Neural progenitor cell (in vitro differentiated cells): ENCODE results near the gene ARHGAP42. TPM values are rescaled to one million over a fixed set of nuclear protein-coding genes. Genes with fewer than 3 reads are reported as not detected.

Experiments
- DNase-seq: peaks from one replicate; pipeline ENCODE4 v3.0.0-alpha.2; 2016; ENCODE audit warnings: low spot score
- H2AFZ ChIP-seq: fragments of 200-600 bp; sonication (generic); replicated peaks from 2 replicates; pipeline ENCODE4 v1.6.1; 2016; ENCODE audit warnings: antibody characterized with exemption
- H3F3A ChIP-seq: fragments of 200-600 bp; sonication (generic); 2 replicates; pipeline ENCODE4 v1.6.1; 2016; ENCODE audit warnings: antibody characterized with exemption, low read depth
- H3K27ac ChIP-seq: fragments of 200-600 bp; sonication (generic); 2 replicates; pipeline ENCODE4 v1.5.1; 2016; ENCODE audit warnings: mild to moderate bottlenecking
- H3K27me3 ChIP-seq: fragments of 200-600 bp; sonication (generic); 2 replicates; pipeline ENCODE4 v1.6.1; 2016; ENCODE audit warnings: mild to moderate bottlenecking, moderate library complexity
- H3K36me3 ChIP-seq: fragments of 200-600 bp; sonication (generic); 2 replicates; pipeline ENCODE4 v1.5.1; 2016
- H3K4me1 ChIP-seq: fragments of 200-600 bp; sonication (generic); 2 replicates; pipeline ENCODE4 v1.6.1; 2016; ENCODE audit warnings: mixed run types
- H3K4me2 ChIP-seq: fragments of 200-600 bp; sonication (generic); 2 replicates; pipeline ENCODE4 v1.6.1; 2016
- H3K4me3 ChIP-seq: fragments of 200-600 bp; sonication (generic); 2 replicates; pipeline ENCODE4 v1.5.1; 2016
- H3K79me2 ChIP-seq: fragments of 200-600 bp; sonication (generic); 2 replicates; pipeline ENCODE4 v1.6.1; 2016; ENCODE audit warnings: low read depth
- H3K9ac ChIP-seq: fragments of 200-600 bp; sonication (generic); 2 replicates; pipeline ENCODE4 v1.6.1; 2016
- H3K9me3 ChIP-seq: fragments of 200-600 bp; sonication (generic); 2 replicates; pipeline ENCODE4 v1.5.1; 2016; ENCODE audit warnings: low read depth
- H4K20me1 ChIP-seq: fragments of 200-600 bp; sonication (generic); 2 replicates; pipeline ENCODE4 v1.6.1; 2016; ENCODE audit warnings: low read depth
- H3K27ac Mint-ChIP-seq: 3 replicates; pipeline ENCODE4 v1.8.0; 2021; ENCODE audit warnings: mixed read lengths
- H3K27me3 Mint-ChIP-seq: 2 replicates; pipeline ENCODE4 v1.8.0; 2022; ENCODE audit warnings: low read depth, mild to moderate bottlenecking, inconsistent platforms, moderate library complexity, mixed read lengths; ENCODE audit not compliant: insufficient read depth
- H3K36me3 Mint-ChIP-seq: 3 replicates; pipeline ENCODE4 v1.8.0; 2021; ENCODE audit warnings: mixed read lengths
- H3K4me1 Mint-ChIP-seq: 3 replicates; pipeline ENCODE4 v1.8.0; 2021; ENCODE audit warnings: mixed read lengths
- H3K4me3 Mint-ChIP-seq: 3 replicates; pipeline ENCODE4 v1.8.0; 2021; ENCODE audit warnings: mild to moderate bottlenecking, moderate library complexity, mixed read lengths
- H3K9me3 Mint-ChIP-seq: 3 replicates; pipeline ENCODE4 v1.8.0; 2020; ENCODE audit warnings: mixed read lengths
- EZH2 ChIP-seq: fragments of 200-600 bp; sonication (generic); IDR thresholded peaks from 2 replicates; pipeline ENCODE4 v1.6.1; 2017; ENCODE audit warnings: antibody characterized with exemption, mild to moderate bottlenecking, moderate library complexity
- EZH2phosphoT487 ChIP-seq: fragments of 200-600 bp; sonication (generic); IDR thresholded peaks from 2 replicates; pipeline ENCODE4 v1.6.1; 2017; ENCODE audit warnings: antibody characterized with exemption
- total RNA-seq: library from RNA; depleted of rRNA; stranded (reverse); fragments of >200 nt; gene quantifications from 2 replicates; pipeline ENCODE4 v1.2.3, GENCODE V29; 2015; ENCODE audit warnings: low replicate concordance
- TF ChIP-seq, protein P1 (sequence below): fragments of 200-600 bp; sonication (generic); IDR thresholded peaks from 2 replicates; pipeline ENCODE4 v1.5.1; 2017; ENCODE audit warnings: antibody characterized with exemption, mild to moderate bottlenecking

The ARHGAP42 gene
- total RNA-seq, 1 donor from 2014 or later, result 31.0 TPM

DNA sequence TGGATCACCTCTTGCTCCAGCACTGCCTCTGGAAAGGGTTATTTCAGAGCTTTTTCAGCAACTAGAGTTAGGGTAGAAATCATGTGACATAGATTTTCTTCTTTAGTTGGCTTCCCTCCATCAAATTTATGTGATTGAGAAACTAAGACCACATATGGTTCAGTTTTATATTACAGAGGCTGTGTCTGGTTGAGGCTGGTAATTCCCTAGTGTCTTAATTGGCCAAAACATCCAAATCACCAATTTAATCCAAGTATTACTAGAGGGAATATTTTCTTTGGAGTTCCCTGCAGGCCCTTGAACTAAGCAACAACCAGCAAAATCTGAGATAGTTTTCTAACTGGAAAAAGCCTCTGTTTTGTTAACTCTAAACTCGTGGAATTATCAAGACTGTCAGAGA lies 136.3 kb downstream of the ARHGAP42 start:
- no peaks in the 10 kb centered on the region for H3K27me3 ChIP-seq
- H2AFZ ChIP-seq, result no peak overlapping the region
- no peaks in the 10 kb centered on the region for H3K36me3 ChIP-seq
- H3K36me3 Mint-ChIP-seq, result no peaks in the 10 kb centered on the region
- H3K27me3 Mint-ChIP-seq, result peaks cover 3% of the 10 kb centered on the region
- H3K4me2 ChIP-seq, result peak overlapping the region; percentile 43
- no peaks in the 10 kb centered on the region for H3K9me3 ChIP-seq
- H3K4me1 Mint-ChIP-seq, result peaks cover 45% of the 10 kb centered on the region
- peaks cover 31% of the 10 kb centered on the region for H3F3A ChIP-seq
- no peak overlapping the region for H3K4me3 Mint-ChIP-seq
- H3K4me3 ChIP-seq, result no peak overlapping the region
- peaks cover 3% of the 10 kb centered on the region for H4K20me1 ChIP-seq
- H3K27ac Mint-ChIP-seq, result no peak overlapping the region
- no peak for TF ChIP-seq EZH2phosphoT487
- TF ChIP-seq, protein P1, sequence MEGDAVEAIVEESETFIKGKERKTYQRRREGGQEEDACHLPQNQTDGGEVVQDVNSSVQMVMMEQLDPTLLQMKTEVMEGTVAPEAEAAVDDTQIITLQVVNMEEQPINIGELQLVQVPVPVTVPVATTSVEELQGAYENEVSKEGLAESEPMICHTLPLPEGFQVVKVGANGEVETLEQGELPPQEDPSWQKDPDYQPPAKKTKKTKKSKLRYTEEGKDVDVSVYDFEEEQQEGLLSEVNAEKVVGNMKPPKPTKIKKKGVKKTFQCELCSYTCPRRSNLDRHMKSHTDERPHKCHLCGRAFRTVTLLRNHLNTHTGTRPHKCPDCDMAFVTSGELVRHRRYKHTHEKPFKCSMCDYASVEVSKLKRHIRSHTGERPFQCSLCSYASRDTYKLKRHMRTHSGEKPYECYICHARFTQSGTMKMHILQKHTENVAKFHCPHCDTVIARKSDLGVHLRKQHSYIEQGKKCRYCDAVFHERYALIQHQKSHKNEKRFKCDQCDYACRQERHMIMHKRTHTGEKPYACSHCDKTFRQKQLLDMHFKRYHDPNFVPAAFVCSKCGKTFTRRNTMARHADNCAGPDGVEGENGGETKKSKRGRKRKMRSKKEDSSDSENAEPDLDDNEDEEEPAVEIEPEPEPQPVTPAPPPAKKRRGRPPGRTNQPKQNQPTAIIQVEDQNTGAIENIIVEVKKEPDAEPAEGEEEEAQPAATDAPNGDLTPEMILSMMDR, result no peak
- TF ChIP-seq EZH2, result no peak
- no peaks in the 10 kb centered on the region for H3K9me3 Mint-ChIP-seq
- no peak overlapping the region for H3K9ac ChIP-seq
- H3K27ac ChIP-seq, result peak overlapping the region; percentile 38
- no peak for DNase-seq
- H3K4me1 ChIP-seq, result peaks cover 65% of the 10 kb centered on the region
- no peaks in the 10 kb centered on the region for H3K79me2 ChIP-seq

DNA sequence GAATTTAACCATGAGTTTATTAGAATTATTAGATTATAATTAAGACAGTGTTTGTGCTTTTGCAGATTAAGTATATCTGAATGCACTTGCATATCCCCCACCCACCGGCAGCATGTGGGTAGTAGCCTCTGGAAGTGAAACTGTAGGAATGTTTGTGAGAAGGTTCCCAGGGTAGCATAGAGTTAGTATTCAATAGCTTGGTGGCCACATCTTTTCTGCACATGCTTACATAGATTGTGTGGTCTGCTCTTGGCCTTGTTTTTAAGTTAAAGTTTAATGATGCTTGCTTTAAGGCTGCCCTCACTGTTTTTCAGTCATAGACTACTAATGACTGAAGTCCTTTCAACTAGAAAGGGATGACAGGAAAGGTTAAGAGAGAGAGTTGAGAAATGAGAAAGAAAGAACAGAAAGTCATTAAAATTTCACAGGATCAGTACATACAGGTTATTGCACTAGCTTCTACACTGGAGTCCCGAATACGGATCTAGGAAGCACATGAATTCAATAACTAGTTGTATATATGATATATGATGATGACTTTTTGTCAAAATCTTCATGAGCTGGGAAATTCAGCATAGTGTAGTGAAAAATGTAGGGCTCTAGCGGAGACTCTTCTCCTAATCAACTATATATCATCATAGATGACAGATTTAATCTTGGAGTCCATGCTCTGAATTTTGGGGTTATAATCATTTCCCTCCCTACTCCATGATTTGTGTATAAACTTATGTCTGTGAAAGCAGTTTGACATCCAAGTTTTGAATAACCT lies 137.1 kb downstream of the ARHGAP42 start:
- Mint-ChIP-seq H3K4me1 (peaks cover 46% of the 10 kb centered on the region), H3K9me3 (no peaks in the 10 kb centered on the region), H3K27ac (no peak overlapping the region), H3K4me3 (no peak overlapping the region), H3K27me3 (peaks cover 3% of the 10 kb centered on the region), H3K36me3 (no peaks in the 10 kb centered on the region)
- Histone ChIP-seq H3F3A (peaks cover 37% of the 10 kb centered on the region), H2AFZ (no peak overlapping the region), H3K27ac (no peak overlapping the region), H3K36me3 (no peaks in the 10 kb centered on the region), H3K4me2 (no peak overlapping the region), H3K79me2 (no peaks in the 10 kb centered on the region), H3K9me3 (no peaks in the 10 kb centered on the region), H3K27me3 (no peaks in the 10 kb centered on the region), H3K4me1 (peaks cover 66% of the 10 kb centered on the region), H4K20me1 (peaks cover 3% of the 10 kb centered on the region), H3K4me3 (no peak overlapping the region), H3K9ac (no peak overlapping the region)
- no peak for DNase-seq
- TF ChIP-seq EZH2phosphoT487 (no peak), EZH2 (no peak)
- TF ChIP-seq, protein P1, result no peak

DNA sequence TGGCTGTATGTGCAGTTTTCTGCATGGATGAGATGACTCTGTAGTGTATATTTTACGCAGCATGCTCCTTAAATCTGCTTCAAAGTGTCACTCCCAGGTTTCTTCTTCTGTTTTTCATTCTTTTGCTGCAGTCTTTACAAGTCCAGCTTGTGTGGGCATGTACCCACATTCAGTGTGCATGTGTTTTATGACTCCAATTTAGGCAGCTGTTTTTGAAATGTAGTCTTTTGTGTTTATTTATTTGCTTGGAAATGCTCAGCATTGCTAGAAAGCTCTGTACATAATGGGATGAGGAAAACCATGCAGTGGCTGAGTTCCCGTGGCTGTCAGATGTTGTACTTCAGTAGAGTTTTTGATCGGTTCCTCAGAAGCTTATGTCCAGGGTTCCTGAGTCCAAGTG lies 138.5 kb downstream of the ARHGAP42 start:
- no peaks in the 10 kb centered on the region for H3K9me3 Mint-ChIP-seq
- H3F3A ChIP-seq, result peaks cover 38% of the 10 kb centered on the region
- peaks cover 72% of the 10 kb centered on the region for H3K4me1 ChIP-seq
- H3K9ac ChIP-seq, result no peak overlapping the region
- H3K9me3 ChIP-seq, result no peaks in the 10 kb centered on the region
- H3K79me2 ChIP-seq, result no peaks in the 10 kb centered on the region
- H3K27ac ChIP-seq, result no peak overlapping the region
- H3K36me3 Mint-ChIP-seq, result no peaks in the 10 kb centered on the region
- TF ChIP-seq EZH2 (no peak), EZH2phosphoT487 (no peak)
- TF ChIP-seq, protein P1, result no peak
- H3K27me3 ChIP-seq, result no peaks in the 10 kb centered on the region
- H3K4me1 Mint-ChIP-seq, result peaks cover 50% of the 10 kb centered on the region
- DNase-seq, result no peak
- H3K27me3 Mint-ChIP-seq, result peaks cover 3% of the 10 kb centered on the region
- no peak overlapping the region for H3K4me2 ChIP-seq
- H4K20me1 ChIP-seq, result peaks cover 3% of the 10 kb centered on the region
- no peak overlapping the region for H3K27ac Mint-ChIP-seq
- no peak overlapping the region for H3K4me3 Mint-ChIP-seq
- no peaks in the 10 kb centered on the region for H3K36me3 ChIP-seq
- H3K4me3 ChIP-seq, result no peak overlapping the region
- no peak overlapping the region for H2AFZ ChIP-seq
